Measurements from ENCODE around the gene FIG4.
"Not testable (repeated sequence)": the region's sequence is repeated elsewhere in the genome, so short reads cannot be mapped to it uniquely, and the experiment has no call there.

FIG4 gene

GRCh38 chr6:109794201-109794923, 103.3 kb downstream of the FIG4 start:
- no peak for DNase-seq (ENCODE audit: low read depth, low spot score)

GRCh38 chr6:109795994-109796555, 105.0 kb downstream of the FIG4 start:
- DNase-seq (ENCODE audit: low read depth, low spot score) = no peak

GRCh38 chr6:109799129-109799528, 108.0 kb downstream of the FIG4 start:
- no peak for DNase-seq (ENCODE audit: low read depth, low spot score)

GRCh38 chr6:109799664-109800063, 108.6 kb downstream of the FIG4 start:
- DNase-seq (ENCODE audit: low read depth, low spot score) = no peak

GRCh38 chr6:109800771-109801170, 109.7 kb downstream of the FIG4 start:
- no peak for DNase-seq (ENCODE audit: low read depth, low spot score)

- DNase-seq (ENCODE audit: low read depth, low spot score) = no peak
These were observed 110.7 kb downstream of the FIG4 start for GRCh38 chr6:109801794-109802193.

GRCh38 chr6:109804020-109804419, 112.9 kb downstream of the FIG4 start:
- DNase-seq (ENCODE audit: low read depth, low spot score) = no peak

GRCh38 chr6:109807881-109808280, 116.8 kb downstream of the FIG4 start:
- DNase-seq (ENCODE audit: low read depth, low spot score) = no peak

GRCh38 chr6:109808837-109809236, 117.7 kb downstream of the FIG4 start:
- DNase-seq (ENCODE audit: low read depth, low spot score) = no peak

- DNase-seq (ENCODE audit: low read depth, low spot score) = no peak
These were observed 124.0 kb downstream of the FIG4 start for GRCh38 chr6:109815054-109815453.

GRCh38 chr6:109816452-109817374, 125.6 kb downstream of the FIG4 start:
- DNase-seq (ENCODE audit: low read depth, low spot score) = no peak

GRCh38 chr6:109820706-109821350, 129.7 kb downstream of the FIG4 start:
- DNase-seq (ENCODE audit: low read depth, low spot score) = no peak

GRCh38 chr6:109821428-109821827, 130.3 kb downstream of the FIG4 start:
- DNase-seq (ENCODE audit: low read depth, low spot score) = no peak

GRCh38 chr6:109824105-109824504, 133.0 kb downstream of the FIG4 start:
- DNase-seq (ENCODE audit: low read depth, low spot score) = no peak

GRCh38 chr6:109826551-109826950, 135.5 kb downstream of the FIG4 start:
- DNase-seq (ENCODE audit: low read depth, low spot score) = no peak

GRCh38 chr6:109831352-109831751, 140.3 kb downstream of the FIG4 start:
- DNase-seq (ENCODE audit: low read depth, low spot score) = not testable (repeated sequence)

GRCh38 chr6:109834131-109834530, 143.0 kb downstream of the FIG4 start:
- no peak for DNase-seq (ENCODE audit: low read depth, low spot score)

- DNase-seq (ENCODE audit: low read depth, low spot score) = no peak
These were observed 143.7 kb downstream of the FIG4 start for GRCh38 chr6:109834595-109835437.

GRCh38 chr6:109840034-109840433, 148.9 kb downstream of the FIG4 start:
- DNase-seq (ENCODE audit: low read depth, low spot score) = no peak

- DNase-seq (ENCODE audit: low read depth, low spot score) = no peak
These were observed 149.7 kb downstream of the FIG4 start for GRCh38 chr6:109840796-109841195.

GRCh38 chr6:109841869-109842268, 150.8 kb downstream of the FIG4 start:
- no peak for DNase-seq (ENCODE audit: low read depth, low spot score)
